T-helper 1 cell treated with Interleukin-12 subunit alpha and Interleukin-12 subunit beta and Interleukin-4 antibody, amounts not matched to agents 30 μg/mL and 1 μg/mL, for 36 hours (primary cell): ENCODE results near the gene NME7.
"Not testable (repeated sequence)": the region's sequence is repeated elsewhere in the genome, so short reads cannot be mapped to it uniquely, and the experiment has no call there.

Experiments used
- H3K27ac Mint-ChIP-seq: one replicate; pipeline ENCODE4 v1.8.0; 2021; ENCODE audit warnings: mild to moderate bottlenecking, mixed read lengths
- H3K27me3 Mint-ChIP-seq: one replicate; pipeline ENCODE4 v1.8.0; 2021; ENCODE audit warnings: low read depth, mixed read lengths
- H3K36me3 Mint-ChIP-seq: one replicate; pipeline ENCODE4 v1.8.0; 2021; ENCODE audit warnings: low read depth, mixed read lengths
- H3K4me1 Mint-ChIP-seq: one replicate; pipeline ENCODE4 v1.8.0; 2021; ENCODE audit warnings: low read depth, mixed read lengths
- H3K4me3 Mint-ChIP-seq: one replicate; pipeline ENCODE4 v1.8.0; 2021; ENCODE audit warnings: mild to moderate bottlenecking, moderate library complexity, mixed read lengths
- H3K9me3 Mint-ChIP-seq: one replicate; pipeline ENCODE4 v1.8.0; 2021; ENCODE audit warnings: mixed read lengths

NME7 gene, protein sequence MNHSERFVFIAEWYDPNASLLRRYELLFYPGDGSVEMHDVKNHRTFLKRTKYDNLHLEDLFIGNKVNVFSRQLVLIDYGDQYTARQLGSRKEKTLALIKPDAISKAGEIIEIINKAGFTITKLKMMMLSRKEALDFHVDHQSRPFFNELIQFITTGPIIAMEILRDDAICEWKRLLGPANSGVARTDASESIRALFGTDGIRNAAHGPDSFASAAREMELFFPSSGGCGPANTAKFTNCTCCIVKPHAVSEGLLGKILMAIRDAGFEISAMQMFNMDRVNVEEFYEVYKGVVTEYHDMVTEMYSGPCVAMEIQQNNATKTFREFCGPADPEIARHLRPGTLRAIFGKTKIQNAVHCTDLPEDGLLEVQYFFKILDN

DNA sequence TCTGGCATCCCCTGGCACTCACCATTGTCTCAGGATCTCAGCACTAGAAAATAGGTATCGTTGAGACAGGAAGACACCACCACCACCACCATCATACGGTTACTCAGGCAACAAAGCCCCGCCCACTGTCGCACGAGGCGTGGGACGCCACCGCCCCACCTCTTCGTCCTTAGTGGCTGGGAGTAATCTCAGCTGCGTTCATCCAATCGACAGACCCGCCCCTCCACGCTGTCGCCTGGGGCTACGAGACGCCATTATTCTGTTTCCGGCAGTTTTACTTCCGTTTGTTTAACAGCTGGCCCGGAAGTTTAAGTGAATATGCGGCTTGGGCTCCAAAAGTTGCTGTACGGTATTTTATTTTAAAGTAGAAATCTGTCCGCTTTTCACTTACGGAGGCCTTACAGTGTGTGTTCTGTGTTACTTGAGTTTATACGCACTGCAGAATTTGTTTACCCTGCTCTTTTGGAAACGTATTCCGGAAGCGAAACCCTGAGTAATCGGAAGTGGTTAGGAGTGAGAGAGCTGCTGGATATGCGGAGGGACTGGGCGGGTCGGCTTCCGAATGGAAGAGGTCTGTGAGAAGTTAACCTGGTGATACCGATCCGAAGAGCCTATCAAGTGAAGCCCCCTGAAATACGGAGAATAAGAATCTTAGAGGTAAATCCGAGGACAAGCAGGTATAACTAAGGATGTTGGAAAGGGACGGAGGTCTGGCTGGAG lies at the start of gene NME7, which contains the start of gene BLZF1:
TSS of gene NME7 (minus strand) at position 112 of the 720 bp plus-strand sequence. CDS start at position 25, 87 bp downstream.
TSS of gene BLZF1 (plus strand) at position 510 of the 720 bp plus-strand sequence. CDS start 1,328 bp downstream, outside the sequence.
- Mint-ChIP-seq H3K36me3 (peaks cover 20% of the 10 kb centered on the region), H3K9me3 (no peaks in the 10 kb centered on the region), H3K4me1 (peaks cover 29% of the 10 kb centered on the region), H3K4me3 (no peak within 1 kb of the TSS), H3K27ac (no peak within 1 kb of the TSS), H3K27me3 (no peaks in the 10 kb centered on the region)

DNA sequence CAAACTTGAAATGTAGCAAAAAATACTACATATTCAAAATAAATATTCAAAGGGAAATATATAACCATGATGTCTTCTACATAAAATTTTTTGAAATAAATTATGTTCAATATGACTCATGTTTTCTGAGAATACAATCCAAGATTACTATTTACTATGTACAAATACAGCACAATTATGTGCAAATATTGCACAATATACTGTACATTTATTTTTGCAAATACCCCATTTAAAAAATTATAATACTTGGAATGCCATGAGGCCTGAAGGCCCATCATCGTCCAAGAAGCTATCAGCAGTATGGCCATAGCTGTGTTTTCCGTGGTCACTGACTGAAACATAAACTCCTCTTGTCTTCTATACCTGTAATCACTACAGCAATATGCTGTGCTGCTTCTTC lies 47.4 kb upstream of the NME7 start:
- no peak overlapping the region for H3K27ac Mint-ChIP-seq
- peaks cover 13% of the 10 kb centered on the region for H3K9me3 Mint-ChIP-seq
- no peak overlapping the region for H3K4me3 Mint-ChIP-seq
- H3K4me1 Mint-ChIP-seq, result no peaks in the 10 kb centered on the region
- H3K36me3 Mint-ChIP-seq, result no peaks in the 10 kb centered on the region
- H3K27me3 Mint-ChIP-seq, result peaks cover 19% of the 10 kb centered on the region

GRCh38 chr1:169408340-169408739 lies 40.7 kb upstream of the NME7 start:
- H3K36me3 Mint-ChIP-seq, H3K27ac Mint-ChIP-seq, H3K4me3 Mint-ChIP-seq, H3K4me1 Mint-ChIP-seq: not testable (repeated sequence)
- H3K27me3 Mint-ChIP-seq, result peaks cover 19% of the 10 kb centered on the region
- H3K9me3 Mint-ChIP-seq, result peaks cover 53% of the 10 kb centered on the region

GRCh38 chr1:169402578-169402977 lies 35.0 kb upstream of the NME7 start:
- peaks cover 60% of the 10 kb centered on the region for H3K9me3 Mint-ChIP-seq
- not testable (repeated sequence) for H3K4me1 Mint-ChIP-seq, H3K27ac Mint-ChIP-seq, H3K4me3 Mint-ChIP-seq
- peaks cover 33% of the 10 kb centered on the region for H3K36me3 Mint-ChIP-seq
- H3K27me3 Mint-ChIP-seq, result peaks cover 15% of the 10 kb centered on the region

GRCh38 chr1:169395955-169396354 lies 28.4 kb upstream of the NME7 start:
- Mint-ChIP-seq H3K36me3 (peaks cover 60% of the 10 kb centered on the region), H3K4me3 (no peak overlapping the region)

DNA sequence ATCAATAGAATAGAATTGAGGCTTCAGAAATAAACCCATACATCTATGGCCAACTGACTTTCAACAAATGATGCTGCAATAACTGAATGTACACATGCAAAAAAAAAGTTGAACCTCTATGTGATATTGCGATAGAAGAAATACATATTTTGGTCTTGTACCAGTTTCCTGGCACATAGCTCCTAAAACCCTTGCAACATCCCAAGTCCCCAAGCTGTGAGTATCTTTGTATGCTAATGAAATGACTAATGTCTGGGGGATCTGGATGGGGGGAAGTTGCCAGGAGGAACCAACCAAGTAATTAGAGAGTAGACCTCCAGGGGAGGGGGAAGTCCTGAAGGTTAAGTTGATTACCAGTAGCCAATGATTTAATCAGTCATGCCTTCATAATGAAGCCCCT lies 24.8 kb upstream of the NME7 start:
- no peaks in the 10 kb centered on the region for H3K9me3 Mint-ChIP-seq
- no peaks in the 10 kb centered on the region for H3K27me3 Mint-ChIP-seq
- peaks cover 14% of the 10 kb centered on the region for H3K4me1 Mint-ChIP-seq
- no peak overlapping the region for H3K4me3 Mint-ChIP-seq
- H3K27ac Mint-ChIP-seq, result no peak overlapping the region
- peaks cover 60% of the 10 kb centered on the region for H3K36me3 Mint-ChIP-seq

More at GRCh38 chr1:169395955-169396354, 28.4 kb upstream of the NME7 start:
- Mint-ChIP-seq H3K27me3 (no peaks in the 10 kb centered on the region), H3K4me1 (no peaks in the 10 kb centered on the region), H3K27ac (no peak overlapping the region), H3K9me3 (peaks cover 12% of the 10 kb centered on the region)

- Mint-ChIP-seq H3K4me1 (peaks cover 14% of the 10 kb centered on the region), H3K4me3 (no peak overlapping the region), H3K27me3 (no peaks in the 10 kb centered on the region), H3K9me3 (no peaks in the 10 kb centered on the region), H3K36me3 (peaks cover 53% of the 10 kb centered on the region), H3K27ac (peak overlapping the region; percentile 3)
These were observed 22.7 kb upstream of the NME7 start for GRCh38 chr1:169390303-169390702.

GRCh38 chr1:169387399-169387798 lies 19.8 kb upstream of the NME7 start:
- H3K27me3 Mint-ChIP-seq, result no peaks in the 10 kb centered on the region
- no peaks in the 10 kb centered on the region for H3K9me3 Mint-ChIP-seq
- H3K36me3 Mint-ChIP-seq, result peaks cover 38% of the 10 kb centered on the region
- H3K27ac Mint-ChIP-seq, result no peak overlapping the region
- H3K4me3 Mint-ChIP-seq, result no peak overlapping the region
- peaks cover 14% of the 10 kb centered on the region for H3K4me1 Mint-ChIP-seq

- Mint-ChIP-seq H3K27me3 (no peaks in the 10 kb centered on the region), H3K27ac (no peak overlapping the region), H3K36me3 (peaks cover 35% of the 10 kb centered on the region), H3K4me1 (peaks cover 4% of the 10 kb centered on the region), H3K9me3 (no peaks in the 10 kb centered on the region), H3K4me3 (no peak overlapping the region)
These were observed 15.9 kb upstream of the NME7 start for GRCh38 chr1:169383449-169383848.

GRCh38 chr1:169381162-169381561 lies 13.6 kb upstream of the NME7 start:
- Mint-ChIP-seq H3K4me3 (no peak overlapping the region), H3K27ac (no peak overlapping the region), H3K27me3 (no peaks in the 10 kb centered on the region), H3K4me1 (peaks cover 8% of the 10 kb centered on the region), H3K36me3 (peaks cover 38% of the 10 kb centered on the region), H3K9me3 (no peaks in the 10 kb centered on the region)

DNA sequence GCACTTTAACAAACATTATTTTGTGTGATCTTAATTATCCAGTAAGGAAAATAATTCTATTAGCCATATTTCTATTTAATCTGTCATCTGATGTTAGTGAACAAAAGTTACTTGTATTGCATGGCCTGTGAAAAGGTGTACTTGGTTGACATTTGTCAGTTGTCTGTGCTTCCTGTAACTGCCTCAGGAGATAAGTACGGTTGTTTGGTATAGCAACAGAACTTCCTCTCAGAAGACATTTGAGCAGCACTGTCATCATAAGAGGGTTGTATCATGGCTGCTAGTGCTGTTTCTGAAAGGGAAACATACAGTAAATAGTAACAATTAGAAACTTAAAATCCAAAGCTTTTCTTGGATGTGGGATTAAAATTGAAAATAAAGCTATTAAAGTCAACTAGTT lies 3.8 kb upstream of the NME7 start:
- Mint-ChIP-seq H3K9me3 (no peaks in the 10 kb centered on the region), H3K27me3 (no peaks in the 10 kb centered on the region), H3K4me1 (peaks cover 22% of the 10 kb centered on the region), H3K27ac (peak overlapping the region; percentile 64), H3K4me3 (peak overlapping the region; percentile 45), H3K36me3 (peaks cover 21% of the 10 kb centered on the region)

- Mint-ChIP-seq H3K27me3 (no peaks in the 10 kb centered on the region), H3K4me3 (no peak overlapping the region), H3K27ac (no peak overlapping the region), H3K9me3 (no peaks in the 10 kb centered on the region), H3K4me1 (peaks cover 32% of the 10 kb centered on the region), H3K36me3 (peaks cover 25% of the 10 kb centered on the region)
These were observed 791 bp upstream of the NME7 start for GRCh38 chr1:169368406-169368769.

DNA sequence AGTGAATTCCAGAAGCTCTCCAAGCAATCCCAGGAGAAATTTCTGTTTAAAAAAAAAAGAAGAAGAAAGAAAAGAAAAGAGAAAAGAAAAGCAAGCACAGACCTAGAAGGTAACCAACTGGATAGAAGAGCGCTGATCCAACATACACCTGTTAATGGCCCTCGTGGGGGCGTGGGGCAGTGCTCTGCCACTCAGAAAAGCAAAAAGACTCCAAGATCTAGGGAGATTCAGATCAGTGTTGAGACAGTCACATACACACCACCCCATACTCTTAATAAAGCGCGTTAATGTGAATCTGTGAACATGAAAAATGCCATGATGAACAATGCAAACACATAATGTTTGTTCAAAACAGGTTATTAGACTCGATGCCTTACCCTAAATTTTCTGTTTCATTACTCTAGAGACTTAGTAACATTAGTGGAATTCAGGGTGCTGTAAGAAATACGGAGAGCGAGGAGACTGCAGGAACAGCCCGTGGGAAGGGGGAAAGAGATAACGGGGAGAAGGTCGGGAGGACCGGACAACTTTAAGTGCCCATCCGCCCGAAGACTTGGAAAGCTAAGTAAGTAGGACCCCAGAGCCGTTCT lies 406 bp downstream of the NME7 start:
- Mint-ChIP-seq H3K27ac (no peak overlapping the region), H3K4me3 (no peak overlapping the region), H3K36me3 (peaks cover 19% of the 10 kb centered on the region), H3K27me3 (no peaks in the 10 kb centered on the region), H3K4me1 (peaks cover 35% of the 10 kb centered on the region), H3K9me3 (no peaks in the 10 kb centered on the region)

DNA sequence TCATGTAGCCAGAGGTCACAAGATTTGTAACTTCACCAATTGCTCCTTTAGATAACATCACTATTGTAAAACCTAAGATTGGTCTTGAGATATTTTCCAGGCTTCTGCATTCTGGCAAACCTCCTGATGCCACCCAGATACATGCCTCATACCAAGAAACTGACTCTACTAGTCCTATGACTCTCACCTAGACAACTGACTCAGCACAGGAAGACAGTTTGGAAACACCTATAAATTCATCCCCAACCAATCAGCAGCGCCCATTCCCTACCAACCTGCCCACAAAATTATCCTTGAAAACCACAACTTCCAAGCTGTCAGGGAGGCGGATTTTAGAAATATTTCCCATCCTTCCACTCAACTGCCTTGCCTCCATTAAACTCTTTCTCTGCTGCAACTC lies 2.6 kb downstream of the NME7 start:
- Mint-ChIP-seq H3K4me3 (no peak overlapping the region), H3K27ac (peak overlapping the region; percentile 38), H3K36me3 (peaks cover 11% of the 10 kb centered on the region), H3K27me3 (no peaks in the 10 kb centered on the region), H3K4me1 (peaks cover 21% of the 10 kb centered on the region), H3K9me3 (no peaks in the 10 kb centered on the region)
